ENCODE measurements around the gene RGPD8.
"Not testable (repeated sequence)": the region's sequence is repeated elsewhere in the genome, so short reads cannot be mapped to it uniquely, and the experiment has no call there.

RGPD8 gene

DNA sequence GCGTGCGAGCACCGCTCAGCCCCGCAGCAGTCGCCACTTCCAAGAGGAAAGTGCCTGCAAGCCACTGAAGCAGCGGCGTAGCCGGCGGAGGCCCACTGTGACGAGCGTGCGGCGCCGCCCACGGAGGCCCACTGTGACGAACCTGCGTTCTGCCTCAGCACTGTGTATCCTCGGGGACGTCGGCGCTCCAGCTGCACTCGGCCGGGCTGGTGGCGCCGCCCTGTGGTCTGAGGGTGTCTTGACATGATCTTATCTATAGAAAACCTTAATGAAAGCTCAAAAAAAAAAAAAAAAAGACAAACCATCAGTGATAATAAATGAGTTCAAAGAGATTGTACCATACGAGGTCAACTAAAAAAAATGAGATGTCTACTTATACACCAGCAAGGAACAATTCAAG lies at the start of gene RGPD8:
TSS of gene RGPD8 (minus strand) at position 166 of the 400 bp plus-strand sequence. CDS start 192 bp downstream, outside the sequence.
- DNase-seq (ENCODE audit: low read depth, low spot score); H3K27ac ChIP-seq: not testable (repeated sequence)

DNA sequence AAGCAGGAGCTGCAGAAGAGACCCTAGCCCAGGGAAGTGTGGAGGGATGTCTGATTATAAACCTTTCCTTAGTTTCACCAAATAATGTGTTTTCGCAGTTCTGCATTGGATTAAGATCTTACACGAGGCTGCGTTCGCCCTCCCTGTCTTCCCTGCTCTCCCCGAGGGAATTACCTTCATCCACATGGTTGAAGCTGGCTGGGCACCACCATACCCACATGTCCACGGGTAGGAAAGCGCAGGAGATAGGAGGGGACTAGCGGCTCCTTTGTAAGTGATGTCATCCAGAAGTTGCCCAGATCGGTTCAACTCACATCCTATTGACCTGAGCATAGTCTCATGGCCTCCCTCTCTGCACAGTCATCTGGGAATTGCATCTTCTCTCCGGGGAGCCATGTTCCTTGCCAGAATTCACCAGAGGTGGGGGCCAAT lies 49.6 kb upstream of the RGPD8 start:
- peak overlapping the region; percentile 82 for H3K27ac ChIP-seq
- no peak for DNase-seq (ENCODE audit: low read depth, low spot score)

DNA sequence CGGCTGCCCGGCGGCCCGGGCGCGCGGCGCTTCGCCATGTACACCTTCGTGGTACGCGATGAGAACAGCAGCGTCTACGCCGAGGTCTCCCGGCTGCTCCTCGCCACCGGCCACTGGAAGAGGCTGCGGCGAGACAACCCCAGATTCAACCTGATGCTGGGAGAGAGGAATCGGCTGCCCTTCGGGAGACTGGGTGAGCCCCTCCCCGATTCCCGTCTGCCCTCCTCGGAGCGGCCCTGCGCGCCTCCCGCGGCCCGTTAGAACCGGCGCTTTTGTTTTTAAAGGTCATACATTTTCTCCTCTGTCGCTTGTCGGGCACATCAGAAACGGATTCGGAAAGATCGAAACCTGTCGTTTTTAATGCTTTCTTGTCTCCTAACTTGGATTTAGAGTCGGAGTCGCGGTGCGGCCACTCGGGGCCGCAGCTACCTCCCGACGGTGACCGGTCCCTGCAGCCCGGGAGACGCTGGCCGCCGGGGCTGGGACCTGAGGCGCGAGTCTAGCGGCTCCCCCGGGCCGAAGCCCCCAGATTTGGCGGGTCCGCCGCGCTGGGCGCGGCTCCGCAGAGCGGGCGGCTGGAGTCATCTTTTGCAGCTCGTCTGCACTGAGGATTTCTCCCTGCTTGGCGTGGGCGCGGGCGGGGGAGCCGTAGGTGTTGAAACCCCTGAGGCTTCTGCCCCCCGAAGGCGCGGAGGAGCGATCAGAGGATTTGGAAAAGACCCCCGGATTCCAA lies 49.0 kb upstream of the RGPD8 start:
- no peak for DNase-seq (ENCODE audit: low read depth, low spot score)
- H3K27ac ChIP-seq: peak overlapping the region; percentile 82

GRCh38 chr2:112481528-112482233 lies 48.2 kb upstream of the RGPD8 start, which contains the start of gene TTL:
Gene TTL, plus strand, starts transcription at chr2:112482156. Its CDS starts 189 bp downstream, at chr2:112482345.
- no peak for DNase-seq (ENCODE audit: low read depth, low spot score)
- peak within 1 kb of the TSS; percentile 82 for H3K27ac ChIP-seq

DNA sequence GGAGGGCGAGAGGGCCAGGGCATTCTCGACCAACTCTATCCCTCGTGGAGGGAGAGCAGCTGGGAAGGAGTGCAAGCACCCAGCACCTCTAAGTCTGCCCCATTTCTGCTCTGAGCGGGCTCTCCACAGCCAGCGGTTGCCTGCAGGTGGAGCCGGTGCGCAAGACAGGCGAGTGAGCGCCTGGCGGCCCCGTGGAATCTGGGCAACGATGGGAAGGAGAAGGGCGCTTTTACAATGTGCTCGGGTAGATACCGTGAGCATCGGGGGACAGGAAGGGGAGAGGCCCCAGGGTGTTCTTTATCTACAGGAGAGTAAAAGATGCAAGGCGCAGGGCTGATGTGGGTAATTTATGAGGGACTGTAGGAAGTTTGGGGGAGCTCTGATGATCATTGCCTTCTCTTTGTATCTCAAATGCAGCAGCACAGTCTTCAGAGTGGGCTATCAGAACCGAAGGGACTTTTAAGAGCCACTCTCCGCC lies 47.6 kb upstream of the RGPD8 start:
- H3K27ac ChIP-seq: peak overlapping the region; percentile 82

GRCh38 chr2:112480530-112481049 lies 47.1 kb upstream of the RGPD8 start:
- DNase-seq (ENCODE audit: low read depth, low spot score): no peak
- no peak overlapping the region for H3K27ac ChIP-seq

More for the DNA sequence above, 47.6 kb upstream of the RGPD8 start:
- DNase-seq (ENCODE audit: low read depth, low spot score): peak; percentile 49

GRCh38 chr2:112476434-112476833 lies 43.0 kb upstream of the RGPD8 start:
- DNase-seq (ENCODE audit: low read depth, low spot score): no peak
- no peak overlapping the region for H3K27ac ChIP-seq

- DNase-seq (ENCODE audit: low read depth, low spot score): no peak
These were observed 41.5 kb upstream of the RGPD8 start for GRCh38 chr2:112474844-112475486.

DNA sequence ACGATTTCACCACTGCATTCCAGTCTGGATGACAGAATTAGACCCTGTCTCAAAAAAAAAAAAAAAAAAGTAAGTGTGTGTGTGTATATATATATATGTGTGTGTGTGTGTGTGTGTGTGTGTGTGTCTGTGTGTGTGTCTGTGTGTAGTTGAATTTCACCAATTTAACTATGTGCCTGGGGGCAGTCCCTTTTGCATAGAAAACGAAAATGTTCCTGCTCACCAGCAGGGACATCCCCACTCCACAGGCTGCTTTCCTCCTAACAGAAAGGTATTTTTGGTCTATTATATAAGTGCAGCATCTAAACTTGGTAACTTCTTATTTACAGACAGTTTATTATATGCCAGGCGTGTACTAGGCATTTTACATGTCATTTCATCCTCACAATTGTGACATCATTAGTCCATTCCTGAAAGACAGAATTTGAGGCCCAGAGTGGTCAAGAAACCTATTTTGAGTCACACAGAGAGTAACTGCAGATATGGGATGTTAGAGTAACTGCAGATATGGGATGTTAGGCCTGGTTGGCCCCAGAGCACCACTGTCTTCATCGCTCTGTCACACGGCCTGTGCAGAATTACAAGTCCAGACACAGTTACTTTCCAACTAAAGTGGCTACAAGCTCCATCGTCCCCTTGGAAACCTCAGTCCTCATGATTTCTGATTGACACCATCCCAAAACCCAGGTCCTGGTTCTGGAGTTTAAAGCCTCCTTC lies 39.3 kb upstream of the RGPD8 start:
- DNase-seq (ENCODE audit: low read depth, low spot score): no peak
- no peak overlapping the region for H3K27ac ChIP-seq

More at GRCh38 chr2:112474844-112475486, 41.5 kb upstream of the RGPD8 start:
- H3K27ac ChIP-seq: no peak overlapping the region

- no peak overlapping the region for H3K27ac ChIP-seq
- no peak for DNase-seq (ENCODE audit: low read depth, low spot score)
These were observed 31.9 kb upstream of the RGPD8 start for GRCh38 chr2:112465382-112465781.

- DNase-seq (ENCODE audit: low read depth, low spot score): no peak
- H3K27ac ChIP-seq: no peak overlapping the region
These were observed 29.8 kb upstream of the RGPD8 start for GRCh38 chr2:112463256-112463655.

GRCh38 chr2:112462178-112462577 lies 28.7 kb upstream of the RGPD8 start:
- no peak overlapping the region for H3K27ac ChIP-seq
- DNase-seq (ENCODE audit: low read depth, low spot score): no peak

DNA sequence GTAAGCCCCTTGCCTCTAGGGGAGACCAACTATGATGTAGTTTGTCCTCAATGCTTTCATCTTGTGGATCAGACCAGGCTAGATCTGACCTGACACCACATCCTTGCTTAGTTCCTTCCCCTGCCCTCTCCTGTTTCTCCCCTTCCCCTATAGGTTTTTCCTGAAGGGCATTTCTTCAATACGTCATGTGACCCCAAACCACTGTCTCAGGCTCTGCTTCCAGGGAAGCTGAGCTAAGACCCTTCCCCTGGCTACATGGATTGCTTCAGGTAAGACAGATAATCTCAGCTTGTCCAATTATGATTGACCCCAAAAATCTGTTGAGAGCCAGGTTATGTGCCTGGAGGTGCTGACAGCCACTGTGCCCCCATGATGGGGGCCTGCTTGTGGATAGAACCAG lies 25.9 kb upstream of the RGPD8 start:
- H3K27ac ChIP-seq: no peak overlapping the region
- no peak for DNase-seq (ENCODE audit: low read depth, low spot score)

- no peak for DNase-seq (ENCODE audit: low read depth, low spot score)
- H3K27ac ChIP-seq: no peak overlapping the region
These were observed 21.1 kb upstream of the RGPD8 start for GRCh38 chr2:112454586-112454985.

GRCh38 chr2:112451317-112451716 lies 17.9 kb upstream of the RGPD8 start:
- H3K27ac ChIP-seq: no peak overlapping the region
- DNase-seq (ENCODE audit: low read depth, low spot score): no peak

DNA sequence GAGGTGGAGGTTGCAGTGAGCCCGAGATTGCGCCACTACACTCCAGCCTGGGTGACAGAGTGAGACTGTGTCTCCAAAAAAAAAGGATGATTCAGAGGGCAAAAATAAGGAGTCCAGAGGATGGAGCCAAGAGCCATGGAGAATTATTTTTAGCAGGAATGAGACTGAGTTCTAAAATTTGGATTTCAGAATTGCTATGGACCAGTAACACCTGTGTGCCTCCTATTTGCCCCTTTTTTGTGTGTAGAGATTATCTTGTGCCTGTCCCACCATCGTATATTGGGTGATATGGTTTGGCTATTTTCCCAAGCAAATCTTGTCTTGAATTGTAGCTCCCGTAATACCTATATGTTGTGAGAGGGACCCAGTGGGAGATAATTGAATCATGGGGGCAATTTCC lies 16.4 kb upstream of the RGPD8 start:
- no peak overlapping the region for H3K27ac ChIP-seq
- DNase-seq (ENCODE audit: low read depth, low spot score): no peak

DNA sequence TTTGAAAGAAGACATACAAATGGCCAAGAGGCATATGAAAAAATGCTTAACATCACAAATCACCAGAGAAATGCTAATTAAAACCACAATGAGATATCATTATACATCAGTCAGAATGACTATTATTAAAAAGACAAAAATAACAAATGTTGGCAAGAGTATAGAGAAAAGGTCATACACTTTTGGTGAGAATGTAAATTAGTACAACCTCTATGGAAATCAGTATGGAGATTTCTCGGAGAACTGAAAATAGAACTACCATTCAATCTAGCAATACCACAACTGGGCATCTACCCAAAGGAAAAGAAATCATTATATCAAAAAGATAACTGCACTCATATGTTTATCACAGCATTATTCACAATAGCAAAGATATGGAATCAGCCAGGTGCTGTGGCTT lies 10.8 kb upstream of the RGPD8 start:
- H3K27ac ChIP-seq; DNase-seq (ENCODE audit: low read depth, low spot score): not testable (repeated sequence)

GRCh38 chr2:112438603-112439261 lies 5.3 kb upstream of the RGPD8 start:
- not testable (repeated sequence) for H3K27ac ChIP-seq; DNase-seq (ENCODE audit: low read depth, low spot score)

- H3K27ac ChIP-seq: not testable (repeated sequence)
These were observed 4.0 kb upstream of the RGPD8 start for GRCh38 chr2:112437405-112437831.

More at GRCh38 chr2:112437405-112437831, 4.0 kb upstream of the RGPD8 start:
- DNase-seq (ENCODE audit: low read depth, low spot score): not testable (repeated sequence)
